Activated CD8-positive, alpha-beta memory T cell treated with anti-CD3 and anti-CD28 coated beads, Interleukin-2, amount 50 U/mL, for 48 hours (primary cell): ENCODE measurements around the gene RNF10.

Source experiments
- DNase-seq: peaks from one replicate; pipeline ENCODE4 v3.0.0-alpha.2; 2020

The RNF10 gene

GRCh38 chr12:120618954-120619615 is 84.9 kb downstream of the RNF10 start:
- no peak for DNase-seq

- no peak for DNase-seq
These were observed 86.5 kb downstream of the RNF10 start for GRCh38 chr12:120620624-120621023.

- DNase-seq = no peak
These were observed 91.6 kb downstream of the RNF10 start for GRCh38 chr12:120625557-120626419.
